WTC11 (cell line): ENCODE data around the gene SLIT3.

Experiments used
- CTCF ChIP-seq: fragments of 200-600 bp; IDR thresholded peaks from 2 replicates; pipeline ENCODE4 v1.8.0; 2022; ENCODE audit warnings: antibody characterized with exemption
- MXD4 ChIP-seq: fragments of 250-450 bp; sonication (Bioruptor Pico); IDR thresholded peaks from 2 replicates; pipeline ENCODE4 v1.8.0; 2021; ENCODE audit warnings: mild to moderate bottlenecking, moderate library complexity, borderline replicate concordance
- ZNF512 ChIP-seq: sonication (generic); formaldehyde crosslinking; IDR thresholded peaks from 2 replicates; pipeline ENCODE4 v1.8.1; 2022; ENCODE audit warnings: missing genetic modification reagents, borderline replicate concordance
- TF ChIP-seq, protein P1 (sequence below): sonication (generic); formaldehyde crosslinking; conservative IDR thresholded peaks from 2 replicates; pipeline ENCODE4 v1.8.1; 2022; ENCODE audit warnings: mild to moderate bottlenecking, missing genetic modification reagents

DNA sequence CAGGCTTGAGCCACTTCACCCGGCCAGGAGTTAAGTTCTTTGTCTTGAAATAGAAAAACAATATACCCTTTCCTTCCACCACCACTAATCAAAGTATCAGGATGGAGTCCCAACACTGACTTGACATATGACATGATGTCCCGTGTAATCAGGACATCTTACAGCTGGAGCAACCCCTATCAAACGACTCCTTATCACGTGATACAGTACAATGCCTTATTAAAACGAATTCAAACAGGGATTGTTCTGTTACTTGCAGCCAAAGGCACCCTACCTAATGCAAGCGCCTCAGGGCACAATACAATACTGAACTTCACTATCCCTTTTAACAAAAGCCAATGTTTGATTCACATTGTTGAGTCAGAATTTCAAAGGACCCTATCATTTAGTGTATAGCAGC is 261.3 kb downstream of the SLIT3 start:
- TF ChIP-seq, protein P1, sequence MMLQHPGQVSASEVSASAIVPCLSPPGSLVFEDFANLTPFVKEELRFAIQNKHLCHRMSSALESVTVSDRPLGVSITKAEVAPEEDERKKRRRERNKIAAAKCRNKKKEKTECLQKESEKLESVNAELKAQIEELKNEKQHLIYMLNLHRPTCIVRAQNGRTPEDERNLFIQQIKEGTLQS (CRISPR knock-in tag): no peak
- TF ChIP-seq CTCF (no peak), MXD4 (CRISPR knock-in tag) (no peak), ZNF512 (CRISPR knock-in tag) (no peak)
